ENCODE measurements around the gene DENND6B.

DNA sequence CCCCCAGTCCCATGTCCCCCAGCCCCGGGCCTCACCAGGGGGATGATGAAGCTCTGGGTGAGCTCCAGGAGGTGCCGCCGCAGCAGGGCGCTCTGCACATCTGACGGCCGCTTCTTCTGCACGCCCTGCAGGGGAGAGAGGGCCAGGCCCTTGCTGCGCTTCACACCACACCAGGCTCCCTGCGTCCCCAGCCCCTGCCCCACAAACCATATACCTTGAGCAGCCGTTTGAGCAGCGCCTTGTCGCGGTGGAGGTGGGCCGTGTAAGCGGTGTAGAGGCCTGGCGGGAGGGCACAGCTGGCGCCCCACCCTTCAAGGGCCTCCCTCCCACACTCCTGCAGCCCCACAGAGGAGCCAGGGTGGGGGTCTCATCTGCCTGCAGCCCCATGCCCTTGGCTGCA is 13.2 kb downstream of the DENND6B start:
- TF ChIP-seq, protein P1, sequence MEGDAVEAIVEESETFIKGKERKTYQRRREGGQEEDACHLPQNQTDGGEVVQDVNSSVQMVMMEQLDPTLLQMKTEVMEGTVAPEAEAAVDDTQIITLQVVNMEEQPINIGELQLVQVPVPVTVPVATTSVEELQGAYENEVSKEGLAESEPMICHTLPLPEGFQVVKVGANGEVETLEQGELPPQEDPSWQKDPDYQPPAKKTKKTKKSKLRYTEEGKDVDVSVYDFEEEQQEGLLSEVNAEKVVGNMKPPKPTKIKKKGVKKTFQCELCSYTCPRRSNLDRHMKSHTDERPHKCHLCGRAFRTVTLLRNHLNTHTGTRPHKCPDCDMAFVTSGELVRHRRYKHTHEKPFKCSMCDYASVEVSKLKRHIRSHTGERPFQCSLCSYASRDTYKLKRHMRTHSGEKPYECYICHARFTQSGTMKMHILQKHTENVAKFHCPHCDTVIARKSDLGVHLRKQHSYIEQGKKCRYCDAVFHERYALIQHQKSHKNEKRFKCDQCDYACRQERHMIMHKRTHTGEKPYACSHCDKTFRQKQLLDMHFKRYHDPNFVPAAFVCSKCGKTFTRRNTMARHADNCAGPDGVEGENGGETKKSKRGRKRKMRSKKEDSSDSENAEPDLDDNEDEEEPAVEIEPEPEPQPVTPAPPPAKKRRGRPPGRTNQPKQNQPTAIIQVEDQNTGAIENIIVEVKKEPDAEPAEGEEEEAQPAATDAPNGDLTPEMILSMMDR (conservative IDR thresholded peaks at IDR 0.05), result no peak
- TF ChIP-seq EZH2 (IDR thresholded peaks at IDR 0.05; ENCODE audit: low read depth), result no peak
